Stimulated activated naive CD8-positive, alpha-beta T cell treated with anti-CD3 and anti-CD28 coated beads, Interleukin-15, amount 100 ng/mL, for 72 hours (primary cell): Measurements from ENCODE around the gene CD3E.

Experiments
- ATAC-seq: fragments of 150-1000 bp; cut with Tn5 transposase; 2 replicates; pipeline ENCODE4 v1.10.0; 2021; ENCODE audit warnings: mild to moderate bottlenecking, moderate library complexity
- DNase-seq, 2 donors: peaks; one replicate each; pipeline ENCODE4 v3.0.0; 2021 to 2022
- H3K27ac Mint-ChIP-seq, 2 donors: one replicate each; pipeline ENCODE4 v1.8.0; 2022; ENCODE audit warnings: mild to moderate bottlenecking in 2 of 2, mixed read lengths in 2 of 2, moderate library complexity in 2 of 2
- H3K27me3 Mint-ChIP-seq: one replicate; pipeline ENCODE4 v1.8.0; 2022; ENCODE audit warnings: mixed read lengths
- H3K4me1 Mint-ChIP-seq: one replicate; pipeline ENCODE4 v1.8.0; 2022; ENCODE audit warnings: mild to moderate bottlenecking, mixed read lengths
- H3K4me3 Mint-ChIP-seq, 2 donors: one replicate each; pipeline ENCODE4 v1.8.0; 2022; ENCODE audit warnings: mild to moderate bottlenecking in 2 of 2, mixed read lengths in 2 of 2, moderate library complexity in 1 of 2
- H3K9me3 Mint-ChIP-seq, 2 donors: one replicate each; pipeline ENCODE4 v1.8.0; 2022; ENCODE audit warnings: mixed read lengths in 2 of 2

CD3E gene

DNA sequence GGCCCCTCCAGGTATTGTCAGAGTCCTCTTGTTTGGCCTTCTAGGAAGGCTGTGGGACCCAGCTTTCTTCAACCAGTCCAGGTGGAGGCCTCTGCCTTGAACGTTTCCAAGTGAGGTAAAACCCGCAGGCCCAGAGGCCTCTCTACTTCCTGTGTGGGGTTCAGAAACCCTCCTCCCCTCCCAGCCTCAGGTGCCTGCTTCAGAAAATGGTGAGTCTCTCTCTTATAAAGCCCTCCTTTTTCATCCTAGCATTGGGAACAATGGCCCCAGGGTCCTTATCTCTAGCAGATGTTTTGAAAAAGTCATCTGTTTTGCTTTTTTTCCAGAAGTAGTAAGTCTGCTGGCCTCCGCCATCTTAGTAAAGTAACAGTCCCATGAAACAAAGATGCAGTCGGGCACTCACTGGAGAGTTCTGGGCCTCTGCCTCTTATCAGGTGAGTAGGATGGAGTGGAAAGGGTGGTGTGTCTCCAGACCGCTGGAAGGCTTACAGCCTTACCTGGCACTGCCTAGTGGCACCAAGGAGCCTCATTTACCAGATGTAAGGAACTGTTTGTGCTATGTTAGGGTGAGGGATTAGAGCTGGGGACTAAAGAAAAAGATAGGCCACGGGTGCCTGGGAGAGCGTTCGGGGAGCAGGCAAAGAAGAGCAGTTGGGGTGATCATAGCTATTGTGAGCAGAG is at the start of gene CD3E:
Gene CD3E, plus strand, starts transcription at position 163 of the 681 bp plus-strand sequence. Its CDS starts 223 bp downstream, at position 386.
- no peaks in the 10 kb centered on the region for H3K9me3 Mint-ChIP-seq
- H3K4me1 Mint-ChIP-seq, result peaks cover 67% of the 10 kb centered on the region
- peak; percentile 68 to 83 for DNase-seq
- H3K27me3 Mint-ChIP-seq, result no peaks in the 10 kb centered on the region
- peak within 1 kb of the TSS; percentile 99 to 100 for H3K4me3 Mint-ChIP-seq
- peak within 1 kb of the TSS; percentile 100 for H3K27ac Mint-ChIP-seq
- ATAC-seq, result peak; percentile 92

DNA sequence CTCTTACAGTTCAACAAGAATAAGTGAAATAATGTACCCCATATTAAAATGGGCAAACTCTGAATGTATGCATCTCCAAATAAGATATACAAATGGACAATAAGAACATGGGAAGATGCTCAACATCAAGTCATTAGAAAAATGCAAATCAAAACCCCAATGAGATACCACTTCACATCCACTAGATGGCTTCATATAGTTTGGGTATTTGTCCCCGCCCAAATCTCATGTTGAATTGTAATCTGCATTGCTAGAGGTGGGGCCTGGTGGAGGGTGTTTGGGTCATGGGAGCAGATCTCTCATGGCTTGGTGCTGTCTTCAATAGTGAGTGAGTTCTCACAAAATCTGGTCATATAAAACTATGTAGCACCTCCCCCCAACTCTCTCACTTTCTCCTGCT is 46.1 kb upstream of the CD3E start:
- Mint-ChIP-seq H3K9me3 (peaks cover 0 to 11% of the 10 kb centered on the region in 2 donors), H3K27ac (no peak overlapping the region), H3K4me1 (peaks cover 74% of the 10 kb centered on the region), H3K27me3 (no peaks in the 10 kb centered on the region), H3K4me3 (no peak overlapping the region)
- DNase-seq, result no peak
- peak; percentile 42 for ATAC-seq

DNA sequence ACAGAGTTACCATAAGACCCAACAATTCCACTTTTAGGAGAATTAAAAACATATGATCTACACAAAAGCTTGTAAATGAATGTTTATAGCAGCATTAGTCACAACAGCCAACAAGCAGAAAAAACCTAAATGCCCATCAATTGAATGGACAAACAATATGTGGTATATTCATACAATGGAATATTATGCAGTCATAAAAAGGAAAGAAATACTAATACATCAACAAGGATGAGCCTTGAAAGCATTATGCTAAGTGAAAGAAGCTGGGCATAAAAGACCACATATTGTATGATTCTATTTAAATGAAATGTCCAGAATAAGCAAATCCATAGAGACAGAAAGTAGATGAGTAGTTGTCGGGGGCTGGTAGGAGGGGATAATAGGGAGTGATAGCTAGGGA is 45.4 kb upstream of the CD3E start:
- peaks cover 76% of the 10 kb centered on the region for H3K4me1 Mint-ChIP-seq
- peaks cover 0 to 11% of the 10 kb centered on the region in 2 donors for H3K9me3 Mint-ChIP-seq
- no peak overlapping the region for H3K4me3 Mint-ChIP-seq
- DNase-seq, result no peak
- no peaks in the 10 kb centered on the region for H3K27me3 Mint-ChIP-seq
- ATAC-seq, result no peak
- H3K27ac Mint-ChIP-seq, result no peak overlapping the region

DNA sequence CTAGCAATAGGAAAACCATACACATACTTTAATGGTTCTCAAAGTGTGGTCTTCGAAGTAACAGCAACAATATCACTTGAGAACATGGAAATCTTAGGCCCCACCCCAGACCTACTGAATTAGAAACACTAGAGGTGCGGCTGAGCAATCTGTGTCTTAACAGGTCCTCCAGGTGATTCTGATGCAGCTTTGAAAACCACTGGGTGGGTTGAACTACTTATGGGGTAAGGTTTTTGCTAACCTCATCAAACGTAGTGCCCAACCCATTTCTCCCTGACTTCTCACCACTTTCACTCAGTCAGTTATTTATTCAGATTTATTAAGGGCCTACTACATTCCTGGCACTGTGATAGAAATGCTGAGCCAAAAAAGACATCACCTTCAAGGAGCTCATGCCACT is 44.2 kb upstream of the CD3E start:
- no peak overlapping the region for H3K27ac Mint-ChIP-seq

DNA sequence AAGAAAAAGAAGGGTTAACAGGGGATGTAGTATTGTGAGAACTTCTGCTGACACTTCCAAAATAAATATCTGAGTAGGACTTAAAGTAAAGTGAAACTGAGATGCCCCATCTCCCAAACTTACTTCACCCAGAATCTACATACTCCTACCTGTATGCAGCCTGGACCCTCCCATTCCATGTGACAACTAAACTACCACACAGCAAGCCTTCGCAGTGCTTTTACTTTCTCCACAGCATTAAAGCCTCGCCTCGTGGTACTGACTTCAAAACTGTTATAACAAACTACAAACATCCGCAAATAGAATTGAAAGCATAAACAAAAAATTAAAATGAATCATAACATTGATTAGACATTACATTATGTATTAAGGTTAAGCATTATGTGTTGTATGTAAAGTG is 41.4 kb upstream of the CD3E start:
- H3K27me3 Mint-ChIP-seq, result peaks cover 5% of the 10 kb centered on the region
- peak overlapping the region; percentile 89 to 98 for H3K4me3 Mint-ChIP-seq
- H3K27ac Mint-ChIP-seq, result peak overlapping the region in 1 of 2 donors; percentile 92
- peaks cover 71% of the 10 kb centered on the region for H3K4me1 Mint-ChIP-seq
- DNase-seq (no peak), ATAC-seq (no peak)
- peaks cover 0 to 11% of the 10 kb centered on the region in 2 donors for H3K9me3 Mint-ChIP-seq

More for the DNA sequence above, 44.2 kb upstream of the CD3E start:
- DNase-seq (peak in 1 of 2 donors; percentile 39), ATAC-seq (peak; percentile 86)
- Mint-ChIP-seq H3K9me3 (peaks cover 0 to 11% of the 10 kb centered on the region in 2 donors), H3K4me3 (peak overlapping the region in 1 of 2 donors; percentile 12), H3K4me1 (peaks cover 76% of the 10 kb centered on the region), H3K27me3 (peaks cover 1% of the 10 kb centered on the region)

DNA sequence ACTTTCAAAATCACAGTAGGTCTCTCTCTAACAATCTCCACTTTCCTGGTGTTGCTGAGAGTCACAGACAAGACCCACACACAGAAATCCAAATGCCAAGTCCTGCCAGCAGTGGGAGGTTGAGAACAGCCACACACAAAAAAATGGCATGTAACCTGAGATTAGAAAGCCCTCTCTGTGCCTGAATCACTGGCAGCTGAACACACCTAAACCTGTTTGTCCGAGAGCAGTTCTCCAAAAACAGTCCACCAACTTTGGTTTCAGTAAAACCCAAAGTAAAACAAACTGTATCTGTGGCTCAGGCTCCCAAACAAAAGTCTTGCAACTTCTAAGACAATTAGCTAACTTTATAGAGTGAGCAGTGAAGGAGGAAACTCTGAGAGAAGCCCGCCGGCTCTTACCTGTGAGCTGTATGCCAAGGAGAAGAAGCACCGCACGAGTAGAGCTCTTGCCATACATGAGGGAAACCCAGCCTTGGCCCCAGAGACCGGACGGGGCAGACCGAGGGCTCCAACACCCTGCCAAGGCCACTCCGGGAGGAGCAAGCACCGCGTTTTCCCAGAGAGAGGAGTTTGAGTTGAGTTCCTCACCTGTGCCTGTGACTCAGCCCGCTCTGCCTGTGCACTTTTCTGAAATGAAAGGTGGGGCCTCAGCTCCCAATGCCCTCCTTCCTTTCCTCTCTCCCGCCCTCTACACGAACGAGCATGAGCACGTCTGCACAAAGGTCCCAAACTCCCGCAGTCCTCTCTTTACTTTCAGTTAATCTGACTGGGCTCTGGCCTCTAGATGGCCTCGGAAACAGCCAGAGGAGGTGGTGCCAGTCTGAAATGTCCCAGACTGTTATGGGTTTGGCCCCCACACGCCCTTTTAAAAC is 40.6 kb upstream of the CD3E start, which contains the start of gene MPZL2:
Gene MPZL2, minus strand, starts transcription at position 603 of the 874 bp plus-strand sequence. Its CDS starts 144 bp downstream, at position 459.
- peaks cover 0 to 5% of the 10 kb centered on the region in 2 donors for H3K9me3 Mint-ChIP-seq
- H3K4me3 Mint-ChIP-seq, result peak within 1 kb of the TSS; percentile 89 to 98
- peaks cover 5% of the 10 kb centered on the region for H3K27me3 Mint-ChIP-seq
- H3K4me1 Mint-ChIP-seq, result peaks cover 63% of the 10 kb centered on the region
- H3K27ac Mint-ChIP-seq, result peak within 1 kb of the TSS; percentile 85 to 92
- ATAC-seq (peak; percentile 69), DNase-seq (peak in 1 of 2 donors; percentile 26)

DNA sequence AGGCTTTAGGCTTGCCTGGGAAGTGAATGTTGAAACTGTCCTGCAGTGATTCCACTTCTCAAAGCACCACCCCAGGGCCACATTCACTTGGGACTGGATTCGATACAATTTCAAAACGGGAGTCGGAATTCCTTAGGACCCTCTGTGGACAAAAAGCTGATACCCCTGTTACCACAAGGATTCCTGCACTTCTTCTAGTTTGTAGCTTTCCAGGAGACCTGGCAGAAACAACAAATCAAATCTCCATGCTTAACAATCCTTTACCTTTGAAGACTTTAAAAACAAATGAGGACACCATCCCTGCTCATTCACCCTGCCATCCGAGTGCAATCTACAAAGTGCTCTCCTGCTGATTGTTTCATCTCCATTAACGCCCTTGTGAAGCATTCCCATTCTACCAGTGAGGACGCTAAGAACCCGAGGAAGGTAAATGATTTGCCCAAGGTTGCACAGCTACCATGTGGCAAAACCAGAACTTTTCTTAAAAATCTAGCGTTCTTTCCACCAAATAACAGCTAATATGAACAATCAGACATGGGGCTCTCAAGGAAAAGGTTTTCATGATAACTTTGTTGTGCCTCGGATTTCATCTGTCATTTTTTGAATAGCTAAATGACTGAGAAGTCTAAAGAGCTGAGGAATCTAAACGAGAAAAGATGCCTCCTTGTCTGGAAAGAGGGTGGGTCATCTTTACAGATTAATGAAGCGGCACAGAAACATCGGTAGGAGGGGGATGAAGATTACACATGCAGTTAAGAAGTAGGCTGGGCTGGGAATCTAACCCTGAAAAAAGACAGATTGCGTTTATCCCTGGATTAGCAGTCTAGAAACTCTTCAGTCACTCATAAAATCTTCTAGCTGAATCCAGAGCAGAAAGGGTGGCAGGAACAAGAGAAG is 39.7 kb upstream of the CD3E start:
- H3K27me3 Mint-ChIP-seq, result peaks cover 5% of the 10 kb centered on the region
- peak overlapping the region; percentile 89 to 98 for H3K4me3 Mint-ChIP-seq
- no peak for DNase-seq
- H3K4me1 Mint-ChIP-seq, result peaks cover 54% of the 10 kb centered on the region
- H3K27ac Mint-ChIP-seq, result peak overlapping the region; percentile 19 to 92
- ATAC-seq, result no peak
- H3K9me3 Mint-ChIP-seq, result no peaks in the 10 kb centered on the region

DNA sequence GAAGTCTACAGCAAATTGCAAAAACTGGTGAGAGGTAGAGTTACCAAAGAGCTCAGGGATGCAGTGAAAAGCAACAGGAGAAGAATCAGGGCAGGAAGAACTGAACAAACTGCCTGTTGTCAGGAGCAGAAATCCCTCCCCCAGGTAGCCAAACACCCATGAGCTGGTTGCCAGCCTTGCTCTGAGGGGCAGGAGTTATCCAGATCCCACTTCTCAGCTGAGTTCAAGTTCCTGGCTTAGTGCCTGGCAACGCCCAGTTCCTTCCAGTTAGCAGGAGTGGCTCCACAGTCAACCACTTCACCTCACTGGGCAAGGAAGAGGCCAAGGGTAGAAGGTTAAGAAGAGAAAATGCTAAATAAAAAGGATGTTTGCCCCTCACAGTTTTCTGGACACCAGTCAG is 38.6 kb upstream of the CD3E start:
- ATAC-seq (no peak), DNase-seq (no peak)
- no peak overlapping the region for H3K27ac Mint-ChIP-seq
- peaks cover 5% of the 10 kb centered on the region for H3K27me3 Mint-ChIP-seq
- no peaks in the 10 kb centered on the region for H3K9me3 Mint-ChIP-seq
- H3K4me1 Mint-ChIP-seq, result peaks cover 43% of the 10 kb centered on the region
- H3K4me3 Mint-ChIP-seq, result no peak overlapping the region

DNA sequence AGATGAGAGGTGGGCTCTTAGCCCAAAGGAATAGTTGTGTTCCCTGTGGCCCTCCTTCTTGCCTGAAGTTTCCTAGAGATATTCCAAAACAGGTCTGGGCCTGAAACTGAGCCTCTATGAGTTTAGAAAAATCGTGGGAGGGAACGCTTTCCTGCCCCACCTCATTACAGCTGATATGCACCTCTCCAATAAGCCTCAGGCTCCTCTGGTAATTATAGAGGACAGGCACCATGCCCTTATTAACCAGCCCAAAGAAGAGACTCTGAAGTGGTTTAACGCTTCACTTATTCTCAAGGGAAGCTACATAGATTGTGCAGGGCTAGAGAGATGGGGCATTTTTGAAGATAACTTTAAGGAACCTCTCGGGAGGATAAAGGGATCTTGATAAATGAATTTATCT is 37.0 kb upstream of the CD3E start:
- H3K9me3 Mint-ChIP-seq, result no peaks in the 10 kb centered on the region
- H3K27ac Mint-ChIP-seq, result no peak overlapping the region
- DNase-seq (no peak), ATAC-seq (no peak)
- H3K27me3 Mint-ChIP-seq, result peaks cover 5% of the 10 kb centered on the region
- H3K4me3 Mint-ChIP-seq, result no peak overlapping the region
- peaks cover 30% of the 10 kb centered on the region for H3K4me1 Mint-ChIP-seq

DNA sequence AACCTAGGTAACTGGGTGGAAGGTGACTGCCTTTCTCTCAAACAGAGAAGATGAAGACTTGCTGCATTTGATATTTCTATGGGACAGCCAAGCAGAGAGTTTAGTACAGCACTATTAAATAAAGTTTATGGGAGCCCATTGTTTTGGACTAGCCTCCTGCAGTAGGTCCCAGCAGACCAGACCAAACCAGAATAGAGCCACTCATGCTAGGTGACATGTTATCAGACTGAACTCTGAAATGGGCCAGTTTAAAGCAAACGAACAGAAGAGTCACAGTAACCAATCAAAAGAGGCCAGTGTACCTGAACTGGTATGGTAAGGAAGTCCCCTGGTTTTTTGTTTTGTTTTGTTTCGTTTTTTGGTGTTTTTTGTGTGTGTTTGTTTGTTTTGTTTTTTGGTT is 32.5 kb upstream of the CD3E start:
- ATAC-seq, result no peak
- Mint-ChIP-seq H3K9me3 (no peaks in the 10 kb centered on the region), H3K4me3 (no peak overlapping the region), H3K4me1 (peaks cover 31% of the 10 kb centered on the region), H3K27me3 (no peaks in the 10 kb centered on the region), H3K27ac (no peak overlapping the region)
- no peak for DNase-seq

DNA sequence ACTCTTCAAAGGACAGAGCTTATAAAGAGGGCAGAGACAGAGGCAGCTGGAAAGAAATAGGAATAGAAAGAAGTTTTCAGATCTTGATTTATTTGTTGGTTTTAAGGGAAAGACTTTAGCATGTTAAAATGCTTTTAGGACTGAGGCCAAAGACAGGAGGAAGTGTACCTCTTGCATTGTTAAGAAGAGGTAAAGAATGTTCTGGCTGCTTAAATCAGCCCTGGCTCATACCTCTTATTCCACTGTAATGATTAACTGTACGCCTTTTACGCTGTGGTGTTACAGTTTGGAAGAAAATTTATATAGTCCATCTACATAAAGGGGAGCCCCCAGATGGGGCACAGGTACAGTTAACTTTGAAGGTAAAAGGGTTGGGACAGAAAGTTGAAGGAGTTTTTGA is 30.3 kb upstream of the CD3E start:
- no peak overlapping the region for H3K27ac Mint-ChIP-seq
- no peak for ATAC-seq
- peaks cover 44% of the 10 kb centered on the region for H3K4me1 Mint-ChIP-seq
- no peaks in the 10 kb centered on the region for H3K27me3 Mint-ChIP-seq
- no peak for DNase-seq
- H3K4me3 Mint-ChIP-seq, result no peak overlapping the region
- no peaks in the 10 kb centered on the region for H3K9me3 Mint-ChIP-seq

DNA sequence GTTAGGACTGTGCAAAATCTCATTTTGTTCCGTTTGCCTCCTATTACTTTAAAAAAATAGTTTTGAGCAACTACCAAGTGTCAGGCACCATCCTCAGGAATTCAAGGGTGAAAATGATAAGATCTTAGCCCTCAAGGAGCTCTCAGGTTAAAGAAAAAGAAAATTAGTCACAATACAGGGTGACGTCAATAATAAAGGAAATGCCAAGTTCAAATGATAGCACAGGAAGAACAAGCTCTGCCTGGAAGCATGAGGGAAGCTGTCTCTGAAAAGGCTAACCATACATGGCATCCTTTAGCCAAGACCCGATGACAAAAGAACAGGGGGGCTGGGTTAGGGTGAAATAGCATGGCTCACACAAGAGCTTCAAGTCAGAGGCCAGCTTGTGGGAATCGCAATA is 29.4 kb upstream of the CD3E start:
- Mint-ChIP-seq H3K27me3 (no peaks in the 10 kb centered on the region), H3K4me3 (peak overlapping the region in 1 of 2 donors; percentile 7)

DNA sequence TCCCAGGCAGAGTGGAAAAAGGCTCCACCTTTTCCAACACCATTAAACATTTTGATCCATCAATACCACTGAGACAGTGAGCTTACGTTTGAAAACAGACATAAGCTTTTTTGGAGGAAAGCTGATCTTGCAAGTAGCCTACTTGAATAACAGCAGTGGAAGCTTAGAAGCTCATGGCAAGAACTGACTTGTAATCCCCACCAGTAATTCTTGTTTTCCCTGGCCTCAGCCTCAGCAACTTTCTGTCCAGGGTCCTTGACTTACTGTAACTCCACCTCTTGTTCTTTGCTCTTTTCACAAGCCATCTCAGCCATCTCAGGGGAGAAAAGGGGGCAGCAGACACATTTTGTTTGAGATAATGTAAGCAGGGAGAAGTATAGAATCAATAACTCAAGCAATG is 28.1 kb upstream of the CD3E start:
- no peaks in the 10 kb centered on the region for H3K27me3 Mint-ChIP-seq
- H3K27ac Mint-ChIP-seq, result peak overlapping the region in 1 of 2 donors; percentile 84
- H3K4me3 Mint-ChIP-seq, result peak overlapping the region in 1 of 2 donors; percentile 43
- H3K9me3 Mint-ChIP-seq, result no peaks in the 10 kb centered on the region
- H3K4me1 Mint-ChIP-seq, result peaks cover 57% of the 10 kb centered on the region
- ATAC-seq, result no peak
- no peak for DNase-seq

More for the DNA sequence above, 29.4 kb upstream of the CD3E start:
- ATAC-seq (peak; percentile 48), DNase-seq (no peak)
- no peak overlapping the region for H3K27ac Mint-ChIP-seq
- H3K9me3 Mint-ChIP-seq, result no peaks in the 10 kb centered on the region
- peaks cover 47% of the 10 kb centered on the region for H3K4me1 Mint-ChIP-seq

DNA sequence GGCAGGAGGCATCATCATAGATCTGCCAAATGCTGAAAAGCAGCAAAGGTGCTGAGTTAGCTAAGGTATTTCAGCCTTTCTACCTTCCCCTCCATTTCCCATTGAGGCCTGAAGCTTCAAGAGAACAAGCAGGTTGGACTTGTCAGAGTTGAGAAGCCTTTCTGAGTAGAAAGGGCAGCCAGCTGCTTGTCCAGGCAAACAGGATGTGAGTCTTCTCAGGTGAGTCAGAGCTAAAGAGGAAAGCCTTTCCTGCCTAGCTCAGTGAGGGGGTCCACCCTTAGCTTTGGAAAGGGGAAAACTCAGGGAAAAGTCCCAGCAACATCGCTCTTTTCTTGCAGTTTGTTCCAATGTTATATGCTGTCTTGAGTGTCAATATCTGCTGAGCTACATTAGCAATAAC is 27.2 kb upstream of the CD3E start:
- no peaks in the 10 kb centered on the region for H3K9me3 Mint-ChIP-seq
- peaks cover 65% of the 10 kb centered on the region for H3K4me1 Mint-ChIP-seq
- no peak overlapping the region for H3K27ac Mint-ChIP-seq
- DNase-seq (peak in 1 of 2 donors; percentile 25), ATAC-seq (peak; percentile 59)
- H3K4me3 Mint-ChIP-seq, result no peak overlapping the region
- no peaks in the 10 kb centered on the region for H3K27me3 Mint-ChIP-seq

DNA sequence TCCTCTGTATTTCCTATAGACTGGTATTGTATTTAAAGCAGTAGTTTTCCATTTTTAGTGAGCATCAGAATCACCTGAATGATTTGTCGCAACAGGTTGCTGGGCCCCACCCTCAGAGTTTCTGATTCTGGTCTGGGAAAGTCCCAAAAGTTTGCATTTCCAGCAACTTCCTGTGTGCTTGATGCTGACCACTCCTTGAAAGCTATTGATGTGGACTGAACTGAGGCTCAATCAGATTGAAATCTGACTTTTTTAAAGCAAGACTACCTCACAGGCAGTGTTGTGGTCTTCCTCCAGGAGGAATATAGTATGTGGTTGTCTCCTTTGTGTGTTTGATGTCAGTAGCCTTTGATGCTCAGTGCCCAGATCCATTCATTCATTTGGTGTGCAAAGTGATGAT is 23.2 kb upstream of the CD3E start:
- Mint-ChIP-seq H3K4me3 (peak overlapping the region; percentile 33), H3K4me1 (peaks cover 72% of the 10 kb centered on the region), H3K9me3 (no peaks in the 10 kb centered on the region), H3K27ac (peak overlapping the region; percentile 17 to 55), H3K27me3 (no peaks in the 10 kb centered on the region)
- DNase-seq (peak in 1 of 2 donors; percentile 46), ATAC-seq (peak; percentile 86)
